ENCODE data around the gene TGM1.

- TF ChIP-seq CTCF (conservative IDR thresholded peaks at IDR 0.05; ENCODE audit: low read depth, low read length): no peak
- TF ChIP-seq EZH2 (IDR thresholded peaks at IDR 0.05; ENCODE audit: low read length, unreplicated experiment): no peak
Measured at GRCh38 chr14:24211311-24211710, 51.7 kb downstream of the TGM1 start.
